HG03108 (cell line): ENCODE measurements around the gene MARCHF6.
"Not testable (repeated sequence)": the region's sequence is repeated elsewhere in the genome, so short reads cannot be mapped to it uniquely, and the experiment has no call there.

Experiments used
- ATAC-seq: cut with Tn5 transposase; IDR thresholded peaks from one replicate; pipeline ENCODE4 v1.9.1; 2021; ENCODE audit warnings: moderate library complexity; ENCODE audit not compliant: unreplicated experiment

MARCHF6 gene

DNA sequence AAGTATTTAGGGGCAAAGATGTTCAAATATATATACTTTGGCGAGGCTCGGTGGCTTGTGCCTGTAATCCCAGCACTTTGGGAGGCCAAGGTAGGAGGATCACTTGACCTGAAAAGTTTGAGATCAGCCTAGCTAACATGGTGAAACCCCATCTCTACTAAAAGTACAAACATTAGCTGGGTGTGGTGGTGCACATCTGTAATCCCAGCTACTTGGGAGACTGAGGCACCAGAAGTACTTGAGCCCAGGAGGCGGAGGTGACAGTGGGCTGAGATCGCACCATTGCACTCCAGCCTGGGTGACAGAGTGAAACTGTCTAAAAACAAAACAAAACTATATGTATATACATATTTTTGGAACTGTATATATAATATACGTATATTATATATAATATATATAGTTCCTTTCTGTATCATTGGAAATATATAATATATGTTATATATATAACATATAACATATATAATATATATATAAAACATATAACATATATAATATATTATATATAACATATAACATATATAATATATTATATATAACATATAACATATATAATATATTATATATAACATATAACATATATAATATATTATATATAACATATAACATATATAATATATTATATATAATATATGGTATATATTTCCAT, 8.9 kb upstream of the MARCHF6 start:
- not testable (repeated sequence) for ATAC-seq

- no peak for ATAC-seq
Observed at GRCh38 chr5:10348258-10348657, 5.2 kb upstream of the MARCHF6 start.

DNA sequence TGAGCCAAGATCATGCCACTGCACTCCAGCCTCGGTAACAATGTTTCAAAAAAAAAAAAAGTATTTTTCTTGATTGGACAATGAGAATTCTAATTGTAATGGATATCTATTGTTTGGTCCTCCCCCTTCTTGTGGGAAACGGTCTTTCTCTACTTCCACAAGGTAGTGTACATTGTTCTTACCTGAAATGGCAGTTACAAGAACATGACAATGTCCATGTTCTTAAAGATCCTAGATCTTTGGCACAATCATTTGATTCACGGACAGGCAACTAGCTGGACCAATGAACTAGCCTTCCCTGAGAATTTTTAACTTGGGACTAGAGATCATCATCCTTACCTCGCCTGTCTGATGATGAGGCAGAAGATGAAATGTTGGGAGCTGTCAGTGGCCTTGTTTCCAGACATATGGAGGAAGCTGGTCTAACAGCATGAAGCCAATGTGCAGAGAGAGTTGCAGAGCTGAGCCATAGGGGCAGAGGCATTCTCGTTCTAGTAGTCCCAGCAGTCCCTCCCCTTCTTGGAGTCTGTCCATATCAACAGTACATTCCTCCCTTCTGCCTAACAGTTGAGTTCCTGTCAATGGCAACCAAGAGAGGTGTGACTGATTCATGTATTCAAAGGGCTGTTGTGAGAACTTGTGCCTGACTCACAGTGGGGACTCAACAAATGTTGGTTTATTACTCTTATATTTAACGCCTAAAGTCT, 2.1 kb upstream of the MARCHF6 start:
- ATAC-seq = no peak

- ATAC-seq = no peak
Observed at GRCh38 chr5:10351919-10352318, 1.6 kb upstream of the MARCHF6 start.

GRCh38 chr5:10352430-10353240, 860 bp upstream of the MARCHF6 start:
- ATAC-seq = peak; percentile 11

GRCh38 chr5:10354048-10354872, 765 bp downstream of the MARCHF6 start:
- peak; percentile 11 for ATAC-seq

DNA sequence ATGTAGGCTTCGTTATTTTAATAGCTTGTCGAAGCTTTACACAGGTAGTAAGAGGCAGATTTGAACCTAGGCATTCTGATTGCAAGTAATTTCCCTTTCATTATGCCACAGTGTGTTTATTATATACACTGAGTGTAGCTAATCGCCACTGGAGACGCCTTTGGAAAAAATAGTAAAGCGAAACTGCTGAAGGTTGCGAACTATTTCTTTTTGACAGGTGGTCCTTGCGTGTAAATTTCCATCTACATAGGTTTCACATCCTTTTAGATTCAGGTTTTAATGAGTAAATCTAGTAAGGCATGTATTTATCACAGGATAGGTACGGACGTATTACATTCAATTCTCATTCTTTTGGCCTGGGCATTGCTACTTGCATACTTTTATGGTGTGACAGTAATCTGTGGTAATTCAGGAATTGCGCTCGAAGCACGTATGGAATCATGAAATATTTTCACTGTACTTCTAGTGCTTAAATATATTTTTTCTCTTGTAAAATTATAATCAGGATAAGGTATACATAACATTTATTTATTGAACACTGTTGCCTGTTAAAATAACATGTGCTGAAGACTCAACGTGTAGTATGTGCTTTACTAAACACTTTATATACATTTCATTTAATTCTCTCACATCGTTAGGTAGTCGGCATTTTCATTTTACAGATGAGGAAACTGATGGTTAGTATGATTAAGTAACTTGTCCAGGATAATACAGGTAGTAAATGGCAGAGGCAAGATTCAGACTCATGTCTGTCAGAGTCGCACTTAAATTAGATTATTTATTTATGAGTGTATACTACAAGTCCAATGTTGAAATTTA, 1.8 kb downstream of the MARCHF6 start:
- ATAC-seq = no peak

- no peak for ATAC-seq
Observed at GRCh38 chr5:10358999-10359398, 5.5 kb downstream of the MARCHF6 start.

DNA sequence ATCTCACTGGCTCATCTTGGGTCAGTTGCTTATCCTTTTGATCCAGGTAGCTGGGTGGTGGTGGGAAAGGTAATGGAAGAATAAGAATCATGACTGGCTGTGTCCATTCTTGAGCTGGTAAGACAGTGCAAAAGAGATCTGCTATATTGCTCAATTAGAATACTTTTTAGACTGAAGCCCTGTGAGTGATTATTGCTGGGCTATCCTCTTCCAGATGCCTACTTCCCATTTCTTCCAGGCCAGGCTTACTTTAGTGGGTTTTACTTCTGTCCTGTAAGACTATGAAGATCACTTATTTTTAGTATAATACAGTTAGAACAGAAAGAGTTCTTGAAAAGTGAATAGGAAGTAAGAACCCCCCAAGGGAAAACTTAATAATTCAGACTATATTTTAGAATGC, 7.2 kb downstream of the MARCHF6 start:
- ATAC-seq = no peak

GRCh38 chr5:10363519-10364185, 10.2 kb downstream of the MARCHF6 start:
- no peak for ATAC-seq

GRCh38 chr5:10364186-10364689, 10.7 kb downstream of the MARCHF6 start:
- no peak for ATAC-seq

DNA sequence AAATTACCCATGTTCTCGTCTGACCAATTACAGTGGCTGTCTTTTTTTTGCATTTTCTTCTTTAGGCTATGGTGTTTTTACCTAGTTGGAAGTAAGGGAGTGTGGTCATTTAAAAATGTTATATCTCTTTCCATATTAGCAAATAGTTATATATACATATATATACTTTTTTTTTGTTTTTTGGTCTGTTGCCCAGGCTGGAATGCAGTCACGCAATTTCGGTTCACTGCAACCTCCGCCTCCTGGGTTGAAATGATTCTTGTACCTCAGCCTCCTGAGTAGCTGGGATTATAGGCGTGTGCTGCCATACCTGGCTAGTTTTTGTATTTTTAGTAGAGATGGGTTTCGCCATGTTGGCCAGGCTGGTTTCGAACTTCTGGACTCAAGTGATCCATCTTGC, 12.3 kb downstream of the MARCHF6 start:
- ATAC-seq = no peak

- no peak for ATAC-seq
Observed at GRCh38 chr5:10366310-10367272, 13.1 kb downstream of the MARCHF6 start.

GRCh38 chr5:10367579-10367978, 14.1 kb downstream of the MARCHF6 start:
- ATAC-seq = no peak

- no peak for ATAC-seq
Observed at GRCh38 chr5:10370931-10371330, 17.4 kb downstream of the MARCHF6 start.

DNA sequence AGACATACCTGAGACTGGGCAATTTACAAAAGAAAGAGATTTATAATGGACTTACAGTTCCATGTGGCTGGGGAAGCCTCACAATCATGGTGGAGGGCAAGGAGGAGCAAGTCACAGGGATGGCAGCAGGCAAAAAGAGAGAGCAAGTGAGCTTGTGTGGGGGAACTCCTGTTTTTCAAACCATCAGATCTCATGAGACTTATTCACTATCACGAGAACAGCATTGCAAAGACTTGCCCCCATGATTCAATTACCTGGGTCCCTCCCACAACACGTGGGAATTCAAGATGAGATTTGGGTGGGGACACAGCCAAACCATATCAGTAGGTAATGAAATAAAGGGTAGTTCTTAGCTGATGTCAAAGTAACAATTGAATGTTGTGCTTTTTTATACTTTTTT, 17.9 kb downstream of the MARCHF6 start:
- ATAC-seq = not testable (repeated sequence)

DNA sequence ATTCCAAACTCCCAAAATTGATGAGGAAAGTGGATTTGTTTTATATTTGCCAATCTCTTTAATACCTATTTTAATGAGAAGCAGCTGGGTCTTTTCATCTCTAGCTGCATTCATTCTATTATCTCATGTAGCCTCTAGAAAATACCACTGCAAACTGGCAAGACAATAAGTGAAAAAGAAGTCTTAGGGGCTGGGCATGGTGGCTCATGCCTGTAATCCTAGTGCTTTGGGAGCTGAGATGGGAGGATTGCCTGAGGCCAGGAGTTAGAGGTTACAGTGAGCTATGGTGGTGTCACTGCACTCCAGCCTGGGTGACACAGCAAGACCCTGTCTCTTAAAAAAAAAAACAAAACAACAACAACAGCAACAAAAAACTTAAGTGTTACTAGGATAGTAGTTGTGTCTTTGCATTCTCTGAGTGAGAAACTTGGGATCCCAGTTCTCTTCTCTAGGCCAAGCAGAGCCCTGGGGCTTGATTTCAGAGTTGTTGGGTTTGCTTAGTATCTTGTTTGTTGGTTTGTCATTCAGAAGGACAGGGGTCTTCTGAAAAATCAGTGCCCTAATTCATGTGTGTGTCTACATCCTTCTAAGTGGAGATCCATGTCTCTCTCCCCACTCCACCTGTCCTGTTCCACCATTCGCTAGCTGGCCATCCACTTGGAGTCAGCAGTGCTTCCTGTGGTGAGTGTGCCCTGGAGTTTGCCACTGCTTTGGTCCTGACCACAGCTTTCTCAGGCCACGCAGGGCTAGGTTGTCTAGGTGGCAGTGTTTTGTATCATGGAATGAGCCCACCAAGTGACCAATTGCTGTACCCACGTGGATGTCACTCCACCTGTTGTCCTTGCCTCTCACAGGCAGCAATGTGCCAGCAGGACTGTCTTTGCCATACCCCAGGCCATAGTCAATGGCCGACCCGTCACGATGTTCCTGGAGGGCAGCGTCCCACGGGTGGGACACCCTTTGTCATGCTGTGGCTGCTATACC, 19.5 kb downstream of the MARCHF6 start:
- ATAC-seq = no peak
